ENCODE data around the gene FBXO17.

FBXO17 gene

GRCh38 chr19:38915329-38916321 is 59.9 kb downstream of the FBXO17 start:
- DNase-seq (ENCODE audit: low spot score): no peak
- in situ Hi-C loops (cut with MboI; ENCODE audit: low sequenced_read_pairs, unreplicated experiment): no loop called here
- TF ChIP-seq, protein P1, sequence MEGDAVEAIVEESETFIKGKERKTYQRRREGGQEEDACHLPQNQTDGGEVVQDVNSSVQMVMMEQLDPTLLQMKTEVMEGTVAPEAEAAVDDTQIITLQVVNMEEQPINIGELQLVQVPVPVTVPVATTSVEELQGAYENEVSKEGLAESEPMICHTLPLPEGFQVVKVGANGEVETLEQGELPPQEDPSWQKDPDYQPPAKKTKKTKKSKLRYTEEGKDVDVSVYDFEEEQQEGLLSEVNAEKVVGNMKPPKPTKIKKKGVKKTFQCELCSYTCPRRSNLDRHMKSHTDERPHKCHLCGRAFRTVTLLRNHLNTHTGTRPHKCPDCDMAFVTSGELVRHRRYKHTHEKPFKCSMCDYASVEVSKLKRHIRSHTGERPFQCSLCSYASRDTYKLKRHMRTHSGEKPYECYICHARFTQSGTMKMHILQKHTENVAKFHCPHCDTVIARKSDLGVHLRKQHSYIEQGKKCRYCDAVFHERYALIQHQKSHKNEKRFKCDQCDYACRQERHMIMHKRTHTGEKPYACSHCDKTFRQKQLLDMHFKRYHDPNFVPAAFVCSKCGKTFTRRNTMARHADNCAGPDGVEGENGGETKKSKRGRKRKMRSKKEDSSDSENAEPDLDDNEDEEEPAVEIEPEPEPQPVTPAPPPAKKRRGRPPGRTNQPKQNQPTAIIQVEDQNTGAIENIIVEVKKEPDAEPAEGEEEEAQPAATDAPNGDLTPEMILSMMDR (IDR thresholded peaks at IDR 0.05; ENCODE audit: borderline replicate concordance, control extremely low read depth, extremely low read depth, insufficient read depth, missing control alignments): no peak

GRCh38 chr19:38913958-38914357 is 61.6 kb downstream of the FBXO17 start:
- in situ Hi-C loops (cut with MboI; ENCODE audit: low sequenced_read_pairs, unreplicated experiment): no loop called here
- TF ChIP-seq, protein P1 (IDR thresholded peaks at IDR 0.05; ENCODE audit: borderline replicate concordance, control extremely low read depth, extremely low read depth, insufficient read depth, missing control alignments): no peak

DNA sequence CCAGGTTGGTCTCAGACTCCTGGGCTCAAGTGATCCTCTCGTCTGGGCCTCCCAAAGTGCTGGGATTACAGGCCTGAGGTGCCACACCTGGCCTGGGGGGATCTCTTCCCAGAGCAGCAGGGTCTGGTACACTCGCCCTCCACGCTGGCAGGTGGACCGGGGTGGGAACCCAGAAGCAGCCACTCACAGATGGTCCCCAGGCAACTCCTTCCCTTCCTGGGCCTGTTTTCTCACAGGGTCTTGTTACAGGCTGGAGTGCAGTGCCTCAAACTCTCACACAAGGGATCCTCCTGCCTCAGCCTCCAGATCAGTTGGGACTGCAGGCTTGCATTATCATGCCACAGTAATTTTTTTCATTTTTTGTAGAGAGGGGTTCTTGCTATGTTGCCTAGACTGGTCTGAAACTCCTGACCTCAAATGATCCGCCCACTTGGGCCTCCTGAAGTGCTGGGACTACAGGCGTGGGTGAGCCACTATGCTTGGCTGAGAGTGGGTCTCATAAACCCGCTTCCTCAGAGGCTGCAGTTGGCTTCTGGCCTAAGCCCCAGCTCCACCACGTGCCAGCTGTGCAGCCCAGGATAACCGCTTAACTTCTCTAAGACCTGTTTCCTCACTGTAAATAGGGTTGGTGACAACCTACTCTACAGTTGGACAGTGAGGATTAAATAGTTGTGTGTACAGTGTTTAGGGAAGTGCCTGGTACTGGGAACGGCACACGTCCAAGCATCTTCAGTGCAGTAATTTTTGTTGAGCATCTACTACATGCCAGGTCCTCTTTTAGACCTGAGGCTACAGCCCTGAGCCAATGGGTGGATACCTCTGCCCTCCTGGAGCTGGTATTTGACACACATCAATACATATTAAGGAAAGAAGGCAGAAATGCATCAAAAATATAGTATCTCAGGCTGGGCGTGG is 62.7 kb downstream of the FBXO17 start:
- TF ChIP-seq, protein P1 (IDR thresholded peaks at IDR 0.05; ENCODE audit: borderline replicate concordance, control extremely low read depth, extremely low read depth, insufficient read depth, missing control alignments): no peak
- in situ Hi-C loops (cut with MboI; ENCODE audit: low sequenced_read_pairs, unreplicated experiment): no loop called here
- no peak for DNase-seq (ENCODE audit: low spot score)

More at GRCh38 chr19:38913958-38914357, 61.6 kb downstream of the FBXO17 start:
- no peak for DNase-seq (ENCODE audit: low spot score)

GRCh38 chr19:38911388-38912001 is 64.0 kb downstream of the FBXO17 start:
- no peak for DNase-seq (ENCODE audit: low spot score)
- in situ Hi-C loops (cut with MboI; ENCODE audit: low sequenced_read_pairs, unreplicated experiment): no loop called here
- TF ChIP-seq, protein P1 (IDR thresholded peaks at IDR 0.05; ENCODE audit: borderline replicate concordance, control extremely low read depth, extremely low read depth, insufficient read depth, missing control alignments): no peak

DNA sequence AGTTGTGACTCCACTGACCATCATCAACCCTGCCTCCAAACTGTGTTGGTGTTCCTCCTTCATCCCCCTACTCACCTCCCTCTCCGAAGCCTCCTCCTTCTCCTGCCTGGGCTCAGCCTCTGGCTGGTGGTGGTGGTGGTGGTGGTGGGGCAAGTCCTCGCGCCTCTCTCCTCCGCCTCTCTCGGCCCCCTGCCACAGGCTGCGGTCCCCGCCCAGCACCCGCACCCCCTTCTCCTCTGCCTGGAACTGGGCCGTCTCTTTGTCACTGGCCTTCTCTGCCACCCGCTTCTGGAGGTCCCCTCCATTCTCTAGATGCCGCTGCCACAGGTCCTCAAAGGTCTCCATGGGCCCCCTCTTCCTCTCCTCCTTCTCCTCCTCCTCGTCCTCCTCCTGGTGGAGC is 65.1 kb downstream of the FBXO17 start:
- TF ChIP-seq, protein P1 (IDR thresholded peaks at IDR 0.05; ENCODE audit: borderline replicate concordance, control extremely low read depth, extremely low read depth, insufficient read depth, missing control alignments): no peak
- no peak for DNase-seq (ENCODE audit: low spot score)
- in situ Hi-C loops (cut with MboI; ENCODE audit: low sequenced_read_pairs, unreplicated experiment): no loop called here

- DNase-seq (ENCODE audit: low spot score): no peak
- TF ChIP-seq, protein P1 (IDR thresholded peaks at IDR 0.05; ENCODE audit: borderline replicate concordance, control extremely low read depth, extremely low read depth, insufficient read depth, missing control alignments): no peak
- in situ Hi-C loops (cut with MboI; ENCODE audit: low sequenced_read_pairs, unreplicated experiment): no loop called here
These were observed 66.6 kb downstream of the FBXO17 start for GRCh38 chr19:38908911-38909310.

Measured in GM13976 (cell line).